Astrocyte of the spinal cord (primary cell): ENCODE results near the gene XKR3.

Source experiments
- DNase-seq: peaks from one replicate; pipeline ENCODE4 v3.0.0; 2011; ENCODE audit warnings: low read depth, low spot score
- H3K4me3 ChIP-seq: 2 replicates; pipeline ENCODE4 v1.5.1; 2011; ENCODE audit warnings: low read depth, mild to moderate bottlenecking, low read length, moderate library complexity
- in situ Hi-C: cut with HindIII; loops from 2 replicates; pipeline ENCODE4 v1.10.0; 2017; ENCODE audit warnings: low sequenced_read_pairs
- TF ChIP-seq, protein P1 (sequence below): IDR thresholded peaks from 2 replicates; pipeline ENCODE4 v1.5.1; 2012; ENCODE audit warnings: low read depth, mild to moderate bottlenecking, low read length, inconsistent platforms

XKR3 gene

DNA sequence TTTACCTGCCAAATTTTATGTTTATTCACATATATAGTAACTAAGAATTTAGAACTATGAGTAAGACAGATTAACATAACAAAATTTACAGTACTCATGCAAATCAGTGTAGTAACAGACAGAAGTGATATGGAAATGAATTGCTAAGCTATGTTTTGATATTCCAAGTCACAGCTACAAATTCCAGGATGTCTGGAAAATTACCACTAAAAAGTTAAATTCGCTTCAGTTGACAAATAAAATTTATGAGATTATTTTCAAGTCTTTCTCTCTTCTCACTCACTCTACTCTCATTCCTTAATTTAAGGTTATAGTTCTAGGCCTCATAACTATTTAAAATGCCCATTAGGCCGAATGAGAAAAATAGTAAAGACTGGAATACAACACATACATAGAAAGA lies 18.1 kb downstream of the XKR3 start:
- in situ Hi-C loops, result no loop called here
- no peak overlapping the region for H3K4me3 ChIP-seq
- TF ChIP-seq, protein P1, sequence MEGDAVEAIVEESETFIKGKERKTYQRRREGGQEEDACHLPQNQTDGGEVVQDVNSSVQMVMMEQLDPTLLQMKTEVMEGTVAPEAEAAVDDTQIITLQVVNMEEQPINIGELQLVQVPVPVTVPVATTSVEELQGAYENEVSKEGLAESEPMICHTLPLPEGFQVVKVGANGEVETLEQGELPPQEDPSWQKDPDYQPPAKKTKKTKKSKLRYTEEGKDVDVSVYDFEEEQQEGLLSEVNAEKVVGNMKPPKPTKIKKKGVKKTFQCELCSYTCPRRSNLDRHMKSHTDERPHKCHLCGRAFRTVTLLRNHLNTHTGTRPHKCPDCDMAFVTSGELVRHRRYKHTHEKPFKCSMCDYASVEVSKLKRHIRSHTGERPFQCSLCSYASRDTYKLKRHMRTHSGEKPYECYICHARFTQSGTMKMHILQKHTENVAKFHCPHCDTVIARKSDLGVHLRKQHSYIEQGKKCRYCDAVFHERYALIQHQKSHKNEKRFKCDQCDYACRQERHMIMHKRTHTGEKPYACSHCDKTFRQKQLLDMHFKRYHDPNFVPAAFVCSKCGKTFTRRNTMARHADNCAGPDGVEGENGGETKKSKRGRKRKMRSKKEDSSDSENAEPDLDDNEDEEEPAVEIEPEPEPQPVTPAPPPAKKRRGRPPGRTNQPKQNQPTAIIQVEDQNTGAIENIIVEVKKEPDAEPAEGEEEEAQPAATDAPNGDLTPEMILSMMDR, result no peak
- DNase-seq, result no peak

DNA sequence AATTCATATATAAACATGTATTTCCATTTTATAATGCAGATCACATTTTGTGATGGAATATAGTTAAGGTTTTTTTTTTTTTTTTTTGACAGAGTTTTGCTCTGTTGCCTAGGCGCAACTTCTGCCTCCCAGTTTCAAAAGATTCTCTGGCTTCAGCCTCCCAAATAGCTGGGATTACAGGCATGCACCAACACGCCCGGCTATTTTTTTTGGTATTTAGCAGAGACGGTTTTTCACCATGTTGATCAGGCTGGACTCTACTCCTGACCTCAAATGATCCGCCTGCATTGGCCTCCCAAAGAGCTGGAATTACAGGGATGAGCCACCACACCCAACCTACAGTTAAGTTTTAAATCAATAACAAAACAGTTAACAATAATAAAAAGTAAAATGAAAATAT lies 18.8 kb downstream of the XKR3 start:
- TF ChIP-seq, protein P1, result no peak
- no peak overlapping the region for H3K4me3 ChIP-seq
- in situ Hi-C loops, result no loop called here
- DNase-seq, result no peak

DNA sequence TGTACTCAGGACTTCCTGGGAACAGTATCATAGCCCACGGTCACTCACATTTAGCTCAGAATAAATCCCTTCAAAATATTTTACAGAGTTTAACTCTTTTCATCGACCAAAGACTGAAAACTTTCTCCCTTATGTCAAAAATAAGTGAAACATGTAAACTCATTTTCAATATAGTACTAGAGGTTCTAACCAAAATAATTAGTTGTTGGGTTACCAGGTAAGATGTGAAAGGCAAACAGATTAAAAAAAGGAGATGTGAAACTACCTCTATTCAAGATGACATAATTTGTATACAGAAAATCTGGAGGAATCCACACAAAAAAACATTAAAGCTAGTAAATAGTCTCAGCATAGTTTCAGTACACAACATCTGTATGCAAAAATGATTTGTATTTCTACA lies 20.3 kb downstream of the XKR3 start:
- in situ Hi-C loops, result no loop called here
- DNase-seq, result no peak
- no peak overlapping the region for H3K4me3 ChIP-seq
- TF ChIP-seq, protein P1, result no peak

DNA sequence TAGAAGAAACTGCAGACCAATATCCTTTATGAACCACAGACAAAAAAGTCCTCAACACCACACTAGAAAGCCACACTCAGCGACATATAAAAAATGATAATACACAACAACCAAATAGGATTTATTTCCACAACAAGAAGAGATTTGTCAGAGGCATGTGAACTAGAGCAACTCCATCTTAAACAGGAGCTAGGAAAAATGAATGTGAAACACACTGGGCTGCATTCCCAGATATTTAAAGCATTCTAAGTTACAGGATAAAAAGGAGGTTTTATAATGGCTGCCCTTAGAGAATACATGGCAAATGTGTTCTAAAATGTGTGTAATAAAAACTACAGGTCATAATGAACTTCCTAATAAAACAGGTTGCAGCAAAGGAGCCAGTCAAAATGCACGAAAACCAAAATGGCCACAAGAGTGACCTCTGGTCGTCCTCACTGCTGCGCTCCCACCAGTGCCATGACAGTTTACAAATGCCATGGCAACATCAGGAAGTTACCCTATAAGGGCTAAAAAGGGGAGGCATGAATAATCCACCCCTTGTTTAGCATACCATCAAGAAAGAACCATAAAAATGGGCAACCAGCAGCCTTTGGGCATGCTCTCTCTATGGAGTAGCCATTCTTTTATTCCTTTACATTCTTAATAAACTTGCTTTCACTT lies 21.8 kb downstream of the XKR3 start:
- TF ChIP-seq, protein P1, result no peak
- H3K4me3 ChIP-seq, result no peak overlapping the region
- in situ Hi-C loops, result no loop called here
- DNase-seq, result no peak

DNA sequence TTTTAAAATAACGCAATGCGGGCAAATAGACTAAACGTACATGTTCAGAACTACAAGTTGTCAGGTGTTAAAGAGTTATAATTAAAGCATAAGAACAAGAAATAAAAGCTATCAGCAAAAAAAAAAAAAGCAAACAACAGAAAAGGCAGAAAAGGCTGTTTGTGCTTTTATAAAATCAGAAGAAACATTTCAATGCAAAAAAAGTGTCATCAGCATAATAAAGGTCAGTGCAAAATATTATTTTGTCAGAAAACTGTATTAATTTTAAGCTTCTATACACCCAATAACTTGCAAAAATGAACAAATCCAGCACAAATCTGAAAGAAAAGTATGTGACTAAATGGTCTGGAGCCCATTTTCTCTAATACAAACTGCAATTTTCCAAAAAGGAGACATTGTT lies 23.6 kb downstream of the XKR3 start:
- no peak for DNase-seq
- in situ Hi-C loops, result no loop called here
- H3K4me3 ChIP-seq, result no peak overlapping the region
- TF ChIP-seq, protein P1, result no peak

DNA sequence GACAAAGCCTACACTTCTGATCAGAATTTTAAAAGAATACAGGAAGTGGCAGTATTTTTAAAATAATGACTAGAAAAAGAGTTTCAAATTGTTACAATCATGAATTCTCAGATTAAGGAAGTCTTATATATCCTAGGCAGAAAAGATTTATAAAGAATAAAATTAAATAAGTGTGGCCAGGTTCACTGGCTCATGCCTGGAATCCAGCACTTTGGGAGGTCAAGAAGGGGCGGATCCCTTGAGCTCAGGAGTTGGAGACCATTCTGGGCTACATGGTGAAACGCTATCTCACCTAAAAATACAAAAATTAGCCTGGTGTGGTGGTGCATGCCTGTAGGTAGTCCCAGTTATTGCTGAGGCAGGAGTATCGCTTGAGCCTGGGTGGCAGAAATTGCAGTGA lies 24.1 kb downstream of the XKR3 start:
- H3K4me3 ChIP-seq, result no peak overlapping the region
- in situ Hi-C loops, result no loop called here
- TF ChIP-seq, protein P1, result no peak
- no peak for DNase-seq
